GM18520 (cell line): ENCODE data around the gene RPUSD3.
"Not testable (repeated sequence)": the region's sequence is repeated elsewhere in the genome, so short reads cannot be mapped to it uniquely, and the experiment has no call there.

Source experiments
- ATAC-seq: cut with Tn5 transposase; IDR thresholded peaks from one replicate; pipeline ENCODE4 v1.9.1; 2021; ENCODE audit not compliant: unreplicated experiment

The RPUSD3 gene

DNA sequence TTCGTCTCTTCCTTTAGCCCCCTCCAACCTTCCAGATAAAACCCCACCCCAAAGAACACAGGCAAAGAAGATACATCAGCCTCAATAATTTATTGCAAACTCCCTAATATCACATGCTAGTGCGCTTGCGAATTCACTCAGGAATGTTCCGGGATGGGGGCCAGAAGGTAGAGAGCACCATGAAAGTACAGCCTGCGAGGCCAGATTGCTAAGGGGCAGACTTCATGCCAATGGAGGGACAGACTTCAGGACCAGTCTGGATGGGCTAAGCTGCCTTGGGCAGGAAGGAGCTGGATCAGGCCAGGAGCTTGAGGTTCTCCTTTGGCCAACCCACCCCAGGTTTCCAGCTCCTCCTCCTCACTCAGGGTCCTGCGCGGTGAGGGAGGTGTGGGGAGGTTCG is 22.8 kb upstream of the RPUSD3 start:
- ATAC-seq, result no peak

DNA sequence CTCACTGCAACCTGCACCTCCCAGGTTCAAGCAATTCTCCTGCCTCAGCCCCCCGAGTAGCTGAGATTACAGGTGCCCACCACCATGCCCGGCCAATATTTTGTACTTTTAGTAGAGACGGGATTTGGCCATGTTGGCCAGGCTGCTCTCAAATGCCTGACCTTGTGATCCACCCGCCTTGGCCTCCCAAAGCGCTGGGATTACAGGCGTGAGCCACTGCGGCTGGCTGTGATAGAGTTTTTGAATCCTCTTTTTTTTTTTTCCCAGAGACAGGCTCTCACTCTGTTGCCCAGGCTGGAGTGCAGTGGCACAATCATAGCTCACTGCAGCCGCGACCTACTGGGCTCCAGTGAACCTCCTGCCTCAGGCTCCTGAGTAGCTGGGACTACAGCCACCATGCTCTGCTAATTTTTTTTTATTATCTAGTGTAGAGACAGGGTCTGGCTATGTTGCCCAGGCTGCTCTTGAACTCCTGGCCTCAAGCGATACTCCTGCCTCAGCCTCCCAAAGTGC is 21.4 kb upstream of the RPUSD3 start:
- ATAC-seq, result not testable (repeated sequence)

- no peak for ATAC-seq
These were observed 20.6 kb upstream of the RPUSD3 start for GRCh38 chr3:9864200-9864927.

DNA sequence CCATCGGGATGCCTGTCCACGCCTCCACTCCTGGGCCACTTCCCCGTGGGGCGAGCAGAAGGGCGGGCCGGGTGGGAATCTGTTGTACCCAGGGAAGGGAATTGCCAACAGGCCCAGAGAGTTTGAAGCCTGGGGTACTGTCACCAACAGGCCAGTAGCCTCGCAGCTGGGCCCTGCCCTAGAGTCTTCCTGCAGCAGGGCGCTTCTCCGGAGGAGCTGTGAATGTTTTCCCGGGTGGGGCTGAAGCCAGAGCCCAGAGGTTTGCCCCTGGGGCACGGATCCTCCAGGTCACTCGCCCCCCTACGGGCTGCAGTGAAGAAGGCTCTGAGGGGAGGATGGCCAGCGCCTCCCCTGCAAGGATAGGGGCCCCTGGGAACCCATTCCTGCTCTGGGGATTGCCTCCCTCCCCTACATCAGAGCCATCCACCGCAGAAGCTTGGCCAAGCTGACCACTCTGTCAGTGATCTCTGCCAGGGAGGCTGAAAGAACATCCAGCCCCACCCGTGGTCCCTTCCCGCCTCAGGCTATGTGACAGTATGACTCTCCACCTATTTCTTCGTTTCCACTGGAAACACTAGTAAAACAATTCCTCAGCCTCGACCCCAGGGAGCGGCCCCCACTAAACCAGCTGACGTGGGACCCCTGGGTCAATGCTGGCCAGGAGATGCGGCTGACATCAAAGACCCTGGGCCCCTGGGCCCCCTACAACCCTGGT is 19.4 kb upstream of the RPUSD3 start:
- ATAC-seq, result no peak

DNA sequence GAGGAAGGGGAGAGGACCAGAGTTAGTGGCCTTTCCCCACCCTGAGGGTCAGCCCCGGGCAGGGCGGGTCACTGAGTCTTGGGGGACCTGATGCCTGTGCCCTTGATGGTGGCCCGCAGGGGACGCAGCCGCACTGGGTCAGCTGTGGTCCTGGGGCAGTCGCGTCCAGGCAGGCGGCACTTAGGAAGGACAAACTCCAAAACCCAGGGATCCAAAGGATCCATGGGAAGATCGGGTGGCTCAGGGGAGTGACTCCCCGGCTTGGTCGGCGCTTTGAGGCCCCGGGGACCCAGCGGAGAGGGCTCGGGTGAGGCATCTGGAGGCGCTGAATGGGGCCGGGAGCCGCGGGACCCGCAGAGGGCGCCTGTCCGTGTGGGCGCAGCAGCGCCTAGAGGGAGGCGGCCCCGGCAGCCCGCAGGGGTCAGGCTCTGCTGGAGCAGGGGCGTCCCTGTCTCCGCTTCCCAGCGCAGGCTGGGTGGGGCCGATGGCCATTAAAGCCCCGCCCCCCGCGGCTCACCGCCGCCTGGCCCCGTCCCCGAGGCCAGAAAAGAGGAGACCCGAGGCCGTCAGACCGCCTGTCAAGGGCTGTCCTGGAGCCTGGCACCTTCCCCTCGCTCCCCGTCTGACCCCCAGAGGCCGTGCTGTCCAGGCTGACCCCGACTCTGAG is 18.7 kb upstream of the RPUSD3 start:
- no peak for ATAC-seq

GRCh38 chr3:9861626-9862130 is 17.9 kb upstream of the RPUSD3 start:
- ATAC-seq, result no peak

- no peak for ATAC-seq
These were observed 17.4 kb upstream of the RPUSD3 start for GRCh38 chr3:9861201-9861600.

DNA sequence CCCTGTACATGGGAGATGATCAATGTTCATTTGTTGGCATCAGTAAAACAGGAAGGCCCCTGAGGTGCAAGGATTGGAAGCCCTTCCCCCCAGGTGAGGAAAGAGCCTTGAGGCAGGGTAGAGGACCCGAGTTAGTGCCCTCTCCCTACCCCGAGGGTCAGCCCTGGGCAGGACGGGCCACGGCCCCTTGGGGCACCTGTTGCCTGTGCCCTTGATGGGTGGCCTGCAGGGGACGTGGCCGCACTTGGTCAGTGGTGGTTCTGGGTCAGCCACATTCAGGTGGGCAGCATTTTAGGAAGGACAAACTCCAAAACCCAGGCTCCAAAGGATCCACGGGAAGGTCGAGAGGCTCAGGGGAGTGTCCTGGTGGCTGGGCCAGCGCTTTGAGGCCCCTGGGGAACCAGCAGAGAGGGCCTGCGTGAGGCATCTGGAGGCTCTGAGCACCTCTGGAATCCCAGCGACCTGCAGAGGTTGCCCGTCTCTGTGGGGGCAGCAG is 15.8 kb upstream of the RPUSD3 start:
- ATAC-seq, result no peak

- no peak for ATAC-seq
These were observed 11.8 kb upstream of the RPUSD3 start for GRCh38 chr3:9855594-9855993.

GRCh38 chr3:9854291-9854940 is 10.6 kb upstream of the RPUSD3 start:
- not testable (repeated sequence) for ATAC-seq

GRCh38 chr3:9852528-9852927 is 8.7 kb upstream of the RPUSD3 start:
- ATAC-seq, result no peak

DNA sequence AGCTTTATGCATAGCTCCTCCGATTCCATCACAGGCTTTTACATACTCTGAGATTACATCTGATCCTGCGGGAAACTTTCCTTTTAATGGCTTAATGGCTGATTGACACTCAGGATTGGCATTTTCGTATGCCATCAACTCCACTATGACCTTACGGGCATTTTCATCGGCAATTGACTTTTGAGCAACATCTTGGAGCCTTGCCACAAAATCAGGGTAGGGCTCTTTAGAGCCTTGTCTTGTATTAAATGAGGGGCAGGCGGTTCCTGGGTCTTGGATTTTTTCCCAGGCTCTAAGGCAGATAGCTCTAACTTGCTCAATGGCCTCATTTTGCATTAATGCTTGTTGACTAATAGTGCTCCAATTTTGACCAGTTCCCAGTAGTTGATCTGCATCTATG is 8.1 kb upstream of the RPUSD3 start:
- not testable (repeated sequence) for ATAC-seq

GRCh38 chr3:9851383-9851782 is 7.6 kb upstream of the RPUSD3 start:
- ATAC-seq, result not testable (repeated sequence)

GRCh38 chr3:9848860-9849259 is 5.1 kb upstream of the RPUSD3 start:
- not testable (repeated sequence) for ATAC-seq

- ATAC-seq, result not testable (repeated sequence)
These were observed 4.1 kb upstream of the RPUSD3 start for GRCh38 chr3:9847870-9848269.

- no peak for ATAC-seq
These were observed 3.2 kb upstream of the RPUSD3 start for GRCh38 chr3:9846931-9847488.

DNA sequence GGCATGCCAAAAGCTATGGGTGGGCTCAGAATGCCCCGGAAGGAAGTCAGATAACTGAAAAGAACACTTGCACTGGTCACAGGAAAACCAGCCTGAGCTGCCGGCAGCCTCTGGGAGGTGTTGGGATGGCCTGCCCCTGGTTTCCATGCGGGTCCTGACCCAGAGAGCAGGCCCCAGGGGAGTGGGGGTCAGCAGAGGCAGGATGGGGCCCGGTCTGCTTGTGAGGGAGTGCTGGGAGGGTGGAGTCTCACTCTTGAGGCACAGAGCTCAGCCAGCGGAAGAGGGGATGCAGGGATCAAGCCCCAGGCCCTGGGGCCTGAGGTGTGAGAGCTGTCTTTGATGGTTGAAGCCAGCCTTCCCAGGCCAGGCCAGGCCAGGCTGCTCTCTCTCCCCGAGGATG is 2.4 kb upstream of the RPUSD3 start:
- no peak for ATAC-seq

DNA sequence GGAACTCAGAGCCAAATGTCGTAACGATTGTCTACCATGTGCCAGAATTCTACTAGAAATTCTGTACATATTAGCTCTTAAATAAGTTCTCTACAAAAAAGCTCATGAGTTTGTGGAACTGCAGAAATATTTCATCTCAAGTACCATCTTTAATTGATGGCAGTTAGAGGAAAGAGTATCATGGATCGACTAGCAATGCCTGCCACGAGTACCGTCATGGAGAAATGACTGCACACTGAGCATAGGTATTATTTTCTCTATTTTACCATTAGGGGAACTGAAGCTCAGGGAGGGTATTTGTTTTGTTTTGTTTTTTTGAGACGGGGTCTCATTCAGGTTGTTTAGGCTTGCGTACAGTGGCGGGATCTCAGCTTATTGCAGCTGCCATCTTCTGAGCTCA is 2.8 kb downstream of the RPUSD3 start:
- ATAC-seq, result no peak

DNA sequence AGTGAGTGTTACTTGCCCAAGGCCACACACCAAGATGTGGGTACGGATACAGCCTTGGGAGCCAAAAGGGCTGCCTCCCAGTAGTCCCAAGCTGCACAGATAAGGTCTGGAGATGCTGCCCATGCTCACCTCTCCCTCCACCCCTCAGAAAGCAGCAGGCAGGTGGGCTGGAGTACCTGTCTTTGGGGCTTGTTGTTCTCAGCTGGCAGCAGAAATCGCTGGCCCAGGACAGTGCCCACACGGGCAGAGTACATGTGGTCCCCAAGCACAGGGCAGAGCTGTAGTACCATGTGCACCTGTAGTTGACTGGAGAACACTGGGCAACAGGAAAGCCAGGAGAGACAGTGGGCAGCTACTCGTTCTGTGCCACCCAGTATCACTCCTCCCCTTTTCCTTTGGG is 5.0 kb downstream of the RPUSD3 start:
- no peak for ATAC-seq

DNA sequence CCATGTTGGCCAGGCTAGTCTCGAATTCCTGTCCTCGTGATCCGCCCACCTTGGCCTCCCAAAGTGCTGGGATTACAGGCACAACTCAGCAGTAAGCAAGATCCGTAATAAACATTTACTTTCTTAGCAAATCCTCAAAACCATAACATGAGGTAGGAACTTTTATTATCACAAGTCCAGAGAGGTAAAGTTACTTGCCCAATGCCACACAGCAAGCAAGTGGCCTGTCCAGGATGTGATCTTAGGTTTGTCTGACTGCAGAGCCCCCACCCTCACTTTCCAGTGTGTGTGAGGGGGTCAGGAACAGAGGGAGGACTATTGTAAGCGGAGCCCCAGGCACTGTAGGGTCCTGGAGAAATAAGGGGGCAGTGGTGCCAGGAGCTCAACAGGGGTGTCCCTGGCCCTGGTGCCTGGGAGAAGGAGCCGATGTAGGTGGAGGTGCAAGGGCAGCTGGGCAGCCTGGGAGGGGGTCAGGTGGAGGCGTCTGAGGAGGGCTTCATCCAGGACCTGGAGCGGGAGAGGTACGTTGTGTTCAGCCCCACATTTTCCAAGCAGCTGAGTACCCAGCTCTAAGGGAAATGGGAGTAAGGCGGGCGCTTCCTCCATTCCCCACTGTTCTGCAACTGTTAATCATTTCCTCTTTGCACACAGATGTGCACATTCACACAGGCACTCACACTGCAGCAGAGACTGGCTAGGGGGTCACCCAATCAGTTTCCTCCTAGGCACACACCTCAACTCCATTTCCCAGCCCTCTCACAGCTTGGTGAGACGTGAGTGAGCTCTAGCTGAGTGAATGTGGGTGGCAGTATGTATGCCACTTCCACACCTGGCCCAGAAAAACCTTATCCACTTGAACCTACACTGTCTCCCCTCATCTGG is 5.9 kb downstream of the RPUSD3 start:
- ATAC-seq, result no peak
